Neutrophil (primary cell): ENCODE results near the gene KNDC1.

Experiments
- H3K27ac ChIP-seq: fragments of 200-600 bp; sonication (generic); 2 replicates; pipeline ENCODE4 v1.5.1; 2016; ENCODE audit warnings: mild to moderate bottlenecking, moderate library complexity
- H3K27me3 ChIP-seq: fragments of 200-600 bp; sonication (generic); 2 replicates; pipeline ENCODE4 v1.6.0; 2016; ENCODE audit warnings: mild to moderate bottlenecking
- H3K36me3 ChIP-seq: fragments of 200-600 bp; sonication (generic); 2 replicates; pipeline ENCODE4 v1.5.1; 2017
- H3K4me1 ChIP-seq, 2 experiments: fragments of 200-600 bp in 1 of 2; sonication (generic) in 1 of 2; 1 replicate in 1 of 2; 2 replicates in 1 of 2; pipeline versions ENCODE4 v1.5.1 to v1.6.1; 2013 to 2016; ENCODE audit warnings: low read depth in 1 of 2, low read length in 1 of 2, mild to moderate bottlenecking in 1 of 2, moderate library complexity in 1 of 2; ENCODE audit not compliant: control insufficient read depth in 1 of 2, insufficient read depth in 1 of 2
- H3K4me3 ChIP-seq, 2 experiments: fragments of 200-600 bp in 1 of 2; sonication (generic) in 1 of 2; 1 replicate in 1 of 2; 2 replicates in 1 of 2; pipeline ENCODE4 v1.5.1; 2013 to 2016; ENCODE audit warnings: low read depth in 1 of 2, low read length in 1 of 2, mild to moderate bottlenecking in 1 of 2, moderate library complexity in 1 of 2
- H3K9me3 ChIP-seq: fragments of 200-600 bp; sonication (generic); 2 replicates; pipeline ENCODE4 v1.5.1; 2016
- CTCF ChIP-seq: fragments of 200-600 bp; sonication (generic); IDR thresholded peaks from 2 replicates; pipeline ENCODE4 v1.5.1; 2016; ENCODE audit warnings: antibody characterized with exemption

The KNDC1 gene

GRCh38 chr10:133158437-133158755 lies 1.6 kb upstream of the KNDC1 start:
- Histone ChIP-seq H3K27ac (no peak overlapping the region), H3K4me1 (no peaks in the 10 kb centered on the region)

GRCh38 chr10:133158756-133159610 lies 1.0 kb upstream of the KNDC1 start:
- H3K4me1 ChIP-seq, result no peaks in the 10 kb centered on the region
- TF ChIP-seq CTCF, result no peak
- no peaks in the 10 kb centered on the region for H3K9me3 ChIP-seq
- H3K36me3 ChIP-seq, result no peaks in the 10 kb centered on the region
- no peak overlapping the region for H3K4me3 ChIP-seq
- no peak overlapping the region for H3K27ac ChIP-seq
- H3K27me3 ChIP-seq, result peaks cover 80% of the 10 kb centered on the region

More at GRCh38 chr10:133158437-133158755, 1.6 kb upstream of the KNDC1 start:
- TF ChIP-seq CTCF, result no peak
- Histone ChIP-seq H3K36me3 (no peaks in the 10 kb centered on the region), H3K9me3 (no peaks in the 10 kb centered on the region), H3K4me3 (no peak overlapping the region), H3K27me3 (peaks cover 77% of the 10 kb centered on the region)

GRCh38 chr10:133159611-133159949 lies 439 bp upstream of the KNDC1 start:
- H3K27ac ChIP-seq, result no peak overlapping the region
- no peak overlapping the region for H3K4me3 ChIP-seq
- H3K36me3 ChIP-seq, result no peaks in the 10 kb centered on the region
- H3K27me3 ChIP-seq, result peaks cover 78% of the 10 kb centered on the region
- H3K4me1 ChIP-seq, result no peaks in the 10 kb centered on the region
- no peaks in the 10 kb centered on the region for H3K9me3 ChIP-seq
- TF ChIP-seq CTCF, result no peak

GRCh38 chr10:133160826-133161471 lies 930 bp downstream of the KNDC1 start:
- Histone ChIP-seq H3K9me3 (no peaks in the 10 kb centered on the region), H3K36me3 (no peaks in the 10 kb centered on the region), H3K27ac (no peak overlapping the region), H3K4me3 (no peak overlapping the region), H3K27me3 (peaks cover 73% of the 10 kb centered on the region), H3K4me1 (no peaks in the 10 kb centered on the region)
- no peak for TF ChIP-seq CTCF

- H3K4me1 ChIP-seq, result no peaks in the 10 kb centered on the region
- peaks cover 71% of the 10 kb centered on the region for H3K27me3 ChIP-seq
- H3K4me3 ChIP-seq, result no peak overlapping the region
- no peaks in the 10 kb centered on the region for H3K9me3 ChIP-seq
- TF ChIP-seq CTCF, result no peak
- H3K27ac ChIP-seq, result no peak overlapping the region
- H3K36me3 ChIP-seq, result no peaks in the 10 kb centered on the region
These were observed 1.6 kb downstream of the KNDC1 start for GRCh38 chr10:133161486-133162109.
